HT1080 (cell line): ENCODE results near the gene RUVBL1. TPM values are rescaled to one million over a fixed set of nuclear protein-coding genes. Genes with fewer than 3 reads are reported as not detected.
A peak's percentile ranks its signal among the peaks of the same experiment; 100 is the strongest.

Source experiments
- DNase-seq: peaks from one replicate; pipeline ENCODE4 v3.0.0-alpha.2; 2015; ENCODE audit warnings: low read depth
- total RNA-seq: library from RNA; depleted of rRNA; stranded (reverse); fragments of >200 nt; shearing (Covaris generic); gene quantifications from 2 replicates; pipeline ENCODE4 v1.2.3, GENCODE V29; 2014

Gene RUVBL1
- total RNA-seq, 1 experiment from 2014 or later, result 282 TPM

GRCh38 chr3:128083980-128084674 lies 39.5 kb downstream of the RUVBL1 start:
- no peak for DNase-seq

- DNase-seq, result no peak
These were observed 40.2 kb downstream of the RUVBL1 start for GRCh38 chr3:128083396-128083795.

DNA sequence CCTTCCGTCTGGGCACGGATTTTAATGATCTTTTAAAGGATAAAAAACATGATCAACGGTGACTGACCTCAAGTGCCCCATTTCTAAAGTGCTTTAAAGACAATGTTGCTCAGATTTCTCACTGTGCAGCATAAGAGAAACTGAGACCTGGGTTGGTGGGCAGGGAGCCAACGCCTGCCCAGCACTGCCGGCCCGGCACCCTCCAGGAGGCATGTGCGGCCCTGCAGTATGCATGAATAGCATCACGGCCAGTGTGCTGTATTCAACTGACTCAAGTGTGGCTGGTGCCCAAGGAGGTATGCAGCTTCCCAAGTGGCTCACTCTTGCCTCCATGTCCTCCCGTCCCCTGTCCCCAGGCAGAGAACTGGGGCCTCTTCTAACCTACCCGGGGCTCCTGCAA lies 41.1 kb downstream of the RUVBL1 start:
- DNase-seq, result no peak

DNA sequence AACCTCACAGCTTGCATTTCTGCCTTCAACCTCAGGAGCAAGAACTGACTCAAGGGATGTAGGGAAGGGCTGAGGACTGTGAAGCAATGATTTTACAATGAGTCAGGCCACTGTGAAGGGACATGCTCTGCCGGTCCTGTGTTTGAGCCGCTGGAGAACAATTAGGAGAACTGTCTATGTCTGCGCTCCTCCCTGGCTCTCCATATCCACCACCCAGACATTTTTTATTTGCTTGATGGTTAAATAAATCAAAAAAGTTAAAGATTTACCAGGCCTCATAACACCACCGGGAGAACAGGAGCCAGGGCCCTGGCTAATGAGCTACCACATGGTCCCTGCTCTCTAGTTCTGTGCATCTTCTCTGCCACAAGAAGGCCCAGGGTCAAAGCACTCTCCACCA lies 41.8 kb downstream of the RUVBL1 start:
- DNase-seq, result peak; percentile 64

DNA sequence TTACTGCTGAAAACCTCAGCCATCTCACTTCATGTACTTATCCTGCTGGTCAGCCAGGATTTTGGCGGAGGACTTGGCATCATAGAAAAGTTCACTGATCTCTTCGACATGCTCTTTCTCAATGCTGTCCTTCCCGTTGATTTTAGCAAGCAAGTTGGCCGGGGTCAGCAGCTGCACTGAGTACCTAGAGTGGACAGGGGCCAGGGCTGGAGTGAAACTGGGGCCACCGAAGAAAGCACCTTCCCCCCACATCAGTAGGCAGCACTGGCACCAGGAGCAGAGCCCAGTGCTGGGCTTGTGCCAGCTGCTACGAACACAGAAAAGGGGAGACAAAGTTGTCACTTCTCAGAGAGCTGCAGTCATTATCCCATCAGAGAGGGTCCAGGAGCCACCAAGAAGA lies 42.4 kb downstream of the RUVBL1 start:
- DNase-seq, result no peak

DNA sequence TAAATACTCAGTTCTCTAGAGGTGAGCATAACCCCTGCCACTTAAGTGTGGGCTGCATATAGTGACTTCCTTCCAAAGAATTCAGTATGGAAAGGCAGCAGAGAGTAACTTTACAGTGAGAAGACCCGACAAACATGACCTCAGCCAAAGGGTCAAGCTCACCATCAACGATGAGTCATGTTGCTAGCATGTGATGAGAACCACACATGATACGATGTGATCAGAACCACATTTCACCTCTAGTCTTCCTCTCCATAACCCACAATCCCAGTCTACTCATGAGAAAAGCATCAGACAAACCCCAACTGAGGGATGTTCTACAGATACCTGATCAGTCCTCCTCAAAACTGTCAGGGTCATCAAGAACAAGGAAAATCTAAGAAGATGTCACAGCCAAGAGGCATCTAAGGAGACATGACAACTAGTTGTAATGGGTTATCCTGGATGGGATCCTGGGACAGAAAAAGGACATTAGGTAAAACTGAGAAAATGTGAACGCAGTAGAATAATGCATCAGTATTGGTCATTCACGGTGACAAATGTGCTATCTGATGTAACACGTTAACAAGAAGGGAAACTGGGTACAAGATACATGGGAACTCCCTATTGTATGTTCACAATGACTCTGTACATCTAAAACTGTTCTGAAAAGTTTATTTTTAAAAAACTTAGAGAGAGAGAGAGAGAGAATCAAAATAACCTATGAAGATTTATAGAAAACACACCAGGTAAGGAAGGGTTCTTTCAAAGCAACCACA lies 43.1 kb downstream of the RUVBL1 start:
- peak; percentile 97 for DNase-seq

DNA sequence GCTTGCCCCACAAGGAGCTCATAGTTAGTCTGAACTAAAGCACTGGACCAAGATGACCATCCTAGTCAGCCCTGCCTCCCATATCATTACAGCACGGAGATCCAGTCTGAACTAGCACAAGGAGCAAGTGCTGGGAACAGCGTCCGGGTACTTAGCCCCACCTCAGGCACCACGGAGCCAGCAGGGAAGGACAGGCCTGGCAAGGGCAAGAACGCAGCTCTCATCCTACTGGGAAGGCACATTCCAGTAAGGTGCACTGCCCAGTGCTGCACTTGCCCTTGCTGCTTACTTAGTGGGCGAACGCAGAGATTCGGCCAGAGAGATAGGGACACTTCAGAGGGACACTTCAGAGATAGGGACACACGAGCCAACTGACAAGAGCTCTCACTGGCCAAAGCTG lies 43.8 kb downstream of the RUVBL1 start:
- no peak for DNase-seq

DNA sequence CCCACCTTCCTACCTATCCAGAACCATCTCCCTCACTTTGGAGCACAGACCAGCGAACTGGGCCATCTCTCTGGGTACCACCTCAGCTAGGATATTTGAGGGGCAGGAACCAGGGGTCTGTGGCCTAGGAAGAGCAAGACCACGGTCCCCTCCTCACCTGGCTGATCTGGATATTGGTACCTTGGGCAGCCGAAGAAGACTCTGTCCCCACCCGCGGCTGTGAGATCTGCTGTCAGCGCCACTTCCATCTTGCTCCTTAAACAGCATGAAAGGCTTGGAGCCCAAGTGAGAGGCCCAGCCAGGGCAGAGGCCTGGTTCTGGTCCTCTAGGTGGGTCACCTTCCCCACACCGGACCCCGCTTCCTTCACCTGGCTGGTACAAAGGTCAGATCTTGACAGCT lies 44.7 kb downstream of the RUVBL1 start:
- no peak for DNase-seq

DNA sequence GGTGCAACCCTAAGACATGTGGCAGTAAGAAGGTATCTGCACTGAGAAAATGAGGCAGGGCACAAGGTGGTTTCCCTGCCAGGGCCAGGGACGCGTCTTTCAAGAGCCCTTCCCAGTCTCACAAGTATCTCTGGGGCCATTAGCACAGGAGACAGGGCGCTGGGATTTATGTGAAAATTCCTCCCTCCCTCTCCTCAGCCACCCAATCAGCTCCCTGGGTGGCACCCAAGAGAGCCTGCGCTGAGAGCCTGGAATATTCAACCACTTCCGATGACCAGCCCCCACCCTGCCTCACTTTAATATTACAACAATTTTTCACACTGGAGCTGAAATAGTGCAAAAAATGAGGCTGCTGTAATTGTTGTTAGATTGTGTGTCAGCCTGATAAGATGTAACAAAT lies 45.3 kb downstream of the RUVBL1 start:
- DNase-seq, result no peak

DNA sequence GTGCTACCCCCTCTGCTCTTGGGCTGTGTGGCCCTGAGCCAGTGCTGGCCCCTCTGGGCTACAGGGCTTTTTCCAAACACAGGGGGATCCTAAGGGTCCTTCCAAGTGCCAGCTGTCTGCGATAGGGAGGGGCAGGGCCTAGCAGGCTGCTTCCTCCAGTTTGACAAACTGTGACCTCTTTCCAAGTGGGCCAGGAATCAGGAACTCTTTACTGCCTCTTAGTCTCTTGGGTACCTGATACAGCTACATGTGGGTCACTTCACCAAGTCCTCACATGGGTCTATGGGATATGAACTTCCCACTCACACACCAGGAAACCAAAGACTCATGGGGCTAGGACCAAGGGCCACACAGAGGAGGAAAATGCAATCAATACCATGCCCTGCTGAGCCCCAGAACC lies 45.9 kb downstream of the RUVBL1 start:
- no peak for DNase-seq

- no peak for DNase-seq
These were observed 46.4 kb downstream of the RUVBL1 start for GRCh38 chr3:128077202-128077624.

DNA sequence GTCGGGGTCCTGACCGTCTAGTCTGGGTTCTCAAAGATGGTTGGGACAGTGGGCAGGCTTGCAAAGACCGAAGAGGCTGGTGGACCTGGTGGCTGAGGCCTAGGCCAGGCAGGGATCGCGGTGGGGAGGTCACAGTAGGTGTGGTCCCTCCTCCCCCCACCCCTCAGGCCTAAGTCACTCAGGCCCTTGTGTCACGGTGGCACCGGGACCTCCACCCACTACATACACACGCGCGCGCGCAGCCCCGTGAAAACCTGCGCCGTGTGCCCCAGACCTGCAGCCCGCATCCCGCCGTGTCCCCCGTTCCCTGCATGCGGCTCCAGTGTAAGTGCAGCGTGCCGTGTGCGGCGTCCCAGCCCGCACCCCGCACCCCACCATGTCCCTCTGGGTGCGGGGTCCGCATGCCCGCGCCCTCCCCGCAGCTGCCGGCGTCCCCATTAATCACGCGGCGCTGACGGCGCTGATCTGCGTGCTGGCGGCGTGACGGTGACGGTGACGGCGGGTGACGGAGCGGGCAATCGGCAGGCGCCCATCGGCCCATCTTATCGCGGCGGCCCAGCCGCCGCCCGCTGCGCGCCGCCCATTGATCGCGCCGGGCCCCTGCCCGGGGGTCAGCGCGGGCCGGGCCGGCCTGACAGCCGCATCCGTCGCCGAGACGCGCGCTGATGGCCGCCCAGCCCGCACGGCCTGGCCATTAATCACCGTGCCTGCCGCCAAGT lies 47.0 kb downstream of the RUVBL1 start:
- no peak for DNase-seq

DNA sequence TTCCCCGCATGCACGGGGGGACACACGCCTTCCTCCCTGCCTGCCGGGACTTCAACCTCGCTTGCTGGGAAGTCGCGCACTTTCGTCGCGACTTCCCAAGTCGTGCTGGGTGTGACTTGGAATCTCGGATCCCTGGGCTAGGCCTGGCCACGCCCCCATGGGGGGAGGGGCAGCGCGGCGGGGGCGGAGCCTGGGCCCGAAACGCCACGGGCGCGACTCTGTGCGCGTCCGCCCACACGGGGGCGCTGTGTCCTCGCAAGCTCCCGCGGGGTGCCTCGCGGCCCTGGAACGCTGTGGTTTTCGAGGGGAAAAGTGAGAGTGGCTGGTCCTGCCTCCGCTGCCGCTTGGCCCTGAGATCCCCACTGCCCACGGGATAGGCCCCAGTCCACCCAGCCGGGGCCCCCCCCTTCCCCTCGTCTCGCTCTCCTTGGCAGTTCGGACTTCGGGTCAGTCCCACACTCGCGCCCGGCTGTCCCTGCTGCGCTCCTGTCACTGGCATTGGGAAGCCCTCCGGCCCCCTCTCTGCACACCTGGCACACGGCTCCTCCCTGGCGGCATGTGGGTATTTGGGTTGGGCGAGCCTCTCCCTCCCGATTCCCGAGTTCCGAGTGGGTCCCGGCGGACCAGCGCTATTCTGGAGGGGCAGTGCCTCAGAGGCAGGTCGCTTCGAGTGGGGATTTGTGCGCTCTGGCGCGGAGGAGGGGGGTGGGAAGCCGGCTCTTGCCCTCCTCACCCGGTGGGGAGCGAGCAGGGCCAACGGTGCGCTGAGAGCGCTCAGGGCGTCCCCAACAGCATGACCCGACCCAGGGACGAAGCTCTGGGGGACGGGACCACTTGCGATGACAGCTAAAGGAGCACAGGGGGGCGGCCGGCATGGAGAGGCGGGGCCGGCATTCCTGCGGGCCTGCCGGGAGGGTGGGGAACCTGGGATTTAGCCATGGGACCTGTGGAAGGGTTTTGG lies 47.8 kb downstream of the RUVBL1 start:
- no peak for DNase-seq

- no peak for DNase-seq
These were observed 48.6 kb downstream of the RUVBL1 start for GRCh38 chr3:128074851-128075521.

DNA sequence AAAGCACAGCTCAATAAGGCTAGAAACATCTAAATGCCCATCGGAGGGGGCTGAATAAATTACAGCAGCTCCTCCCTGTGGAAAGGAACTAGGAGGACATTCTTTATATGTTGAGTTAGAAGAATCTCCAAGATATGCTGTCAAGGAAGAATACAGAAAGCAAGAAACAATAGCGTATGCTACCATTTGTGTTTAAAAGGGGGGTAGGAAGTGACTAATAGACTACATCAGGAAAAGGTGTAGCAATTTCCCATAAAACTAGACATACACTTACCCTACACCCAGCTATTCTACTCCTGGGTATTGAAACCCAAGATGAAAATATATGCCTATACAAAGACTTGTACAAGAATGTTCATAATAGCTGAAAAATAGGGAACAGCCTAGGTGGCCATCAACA lies 49.8 kb downstream of the RUVBL1 start:
- peak; percentile 75 for DNase-seq

DNA sequence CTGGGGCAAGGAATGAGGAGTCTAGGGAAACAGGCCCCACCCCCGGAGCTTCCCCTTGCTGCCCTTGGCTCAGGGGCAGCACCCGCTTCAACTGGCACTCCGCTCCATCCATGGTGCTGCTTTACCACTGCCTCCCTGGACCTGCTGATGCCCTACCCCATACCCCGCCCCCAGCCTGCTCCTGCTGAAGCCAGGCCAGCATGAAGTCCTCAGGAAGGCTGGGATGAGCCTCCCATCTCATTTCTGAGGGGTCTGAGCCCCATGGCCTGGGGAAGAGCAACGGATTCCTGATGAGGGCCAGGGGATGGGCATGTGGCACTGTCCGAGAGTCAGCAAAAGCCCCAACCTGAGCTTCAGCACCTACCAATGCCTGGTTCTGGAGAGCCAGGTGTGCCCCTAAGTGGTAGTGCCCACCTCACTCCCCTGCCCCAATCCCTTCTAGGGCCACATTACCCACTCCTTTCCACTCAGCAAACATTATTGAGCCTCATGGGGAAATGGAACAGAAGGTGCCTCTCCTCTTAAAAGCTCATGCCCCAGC lies 50.4 kb downstream of the RUVBL1 start:
- DNase-seq, result no peak

DNA sequence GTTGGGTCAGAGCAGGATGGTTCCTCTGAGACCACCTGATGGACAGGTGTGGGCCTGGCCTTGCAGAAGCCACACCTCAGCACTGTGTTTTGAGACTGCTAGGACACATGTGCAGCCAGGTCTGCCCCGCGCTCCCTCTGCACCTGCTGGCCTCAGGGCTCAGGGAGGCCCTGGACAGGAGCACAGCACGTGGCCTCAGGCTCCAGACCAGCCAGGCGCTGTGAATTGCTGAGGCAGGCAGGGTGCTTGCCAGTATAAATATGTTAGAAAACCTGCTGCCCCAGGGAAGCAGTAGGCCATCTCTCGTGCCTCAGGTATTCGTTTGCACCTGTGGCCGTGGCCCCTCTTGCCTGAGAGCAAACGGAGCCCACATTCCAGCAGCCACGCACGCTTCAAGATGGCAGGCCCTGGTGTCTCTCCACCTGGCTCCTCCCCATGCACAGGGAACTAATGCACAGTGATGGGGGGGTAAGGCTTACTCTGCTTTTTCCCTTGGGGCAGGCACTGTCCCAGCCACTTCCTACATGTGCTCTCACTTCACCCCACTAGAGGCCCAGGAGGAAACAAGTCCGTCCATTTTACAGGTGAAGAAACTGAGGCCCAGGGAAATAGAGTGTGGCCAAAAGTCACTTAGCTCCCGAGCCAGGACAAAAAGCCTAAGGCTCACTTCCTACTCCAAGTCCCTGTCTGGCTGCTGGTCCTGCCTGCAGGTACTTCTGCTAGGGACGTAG lies 51.0 kb downstream of the RUVBL1 start:
- no peak for DNase-seq

GRCh38 chr3:128071771-128072453 lies 51.7 kb downstream of the RUVBL1 start:
- DNase-seq, result no peak
